NT2/D1 (cell line): ENCODE results near the gene MPZL1.

Source experiments
- YY1 ChIP-seq: IDR thresholded peaks from 2 replicates; pipeline ENCODE4 v1.6.1; 2011; ENCODE audit not compliant: insufficient read length, insufficient read depth
- ZNF274 ChIP-seq: IDR thresholded peaks from 2 replicates; pipeline ENCODE4 v1.6.1; 2011; ENCODE audit warnings: mild to moderate bottlenecking, low read depth, low read length

GRCh38 chr1:167766538-167766937 lies 44.8 kb downstream of the MPZL1 start:
- TF ChIP-seq YY1 (no peak), ZNF274 (no peak)
